Neutrophil (primary cell): Measurements from ENCODE around the gene TDP1.

Source experiments
- H3K27ac ChIP-seq: fragments of 200-600 bp; sonication (generic); 2 replicates; pipeline ENCODE4 v1.5.1; 2016; ENCODE audit warnings: mild to moderate bottlenecking, moderate library complexity
- H3K27me3 ChIP-seq: fragments of 200-600 bp; sonication (generic); 2 replicates; pipeline ENCODE4 v1.6.0; 2016; ENCODE audit warnings: mild to moderate bottlenecking
- H3K36me3 ChIP-seq: fragments of 200-600 bp; sonication (generic); 2 replicates; pipeline ENCODE4 v1.5.1; 2017
- H3K4me1 ChIP-seq, 2 experiments: fragments of 200-600 bp in 1 of 2; sonication (generic) in 1 of 2; 1 replicate in 1 of 2; 2 replicates in 1 of 2; pipeline versions ENCODE4 v1.5.1 to v1.6.1; 2013 to 2016; ENCODE audit warnings: low read depth in 1 of 2, low read length in 1 of 2, mild to moderate bottlenecking in 1 of 2, moderate library complexity in 1 of 2; ENCODE audit not compliant: control insufficient read depth in 1 of 2, insufficient read depth in 1 of 2
- H3K4me3 ChIP-seq, 2 experiments: fragments of 200-600 bp in 1 of 2; sonication (generic) in 1 of 2; 1 replicate in 1 of 2; 2 replicates in 1 of 2; pipeline ENCODE4 v1.5.1; 2013 to 2016; ENCODE audit warnings: low read depth in 1 of 2, low read length in 1 of 2, mild to moderate bottlenecking in 1 of 2, moderate library complexity in 1 of 2
- H3K9me3 ChIP-seq: fragments of 200-600 bp; sonication (generic); 2 replicates; pipeline ENCODE4 v1.5.1; 2016
- CTCF ChIP-seq: fragments of 200-600 bp; sonication (generic); IDR thresholded peaks from 2 replicates; pipeline ENCODE4 v1.5.1; 2016; ENCODE audit warnings: antibody characterized with exemption

The TDP1 gene

GRCh38 chr14:90093942-90094595 is 138.3 kb downstream of the TDP1 start:
- no peaks in the 10 kb centered on the region for H3K36me3 ChIP-seq
- H3K27ac ChIP-seq: no peak overlapping the region
- H3K9me3 ChIP-seq: no peaks in the 10 kb centered on the region
- TF ChIP-seq CTCF: no peak
- H3K27me3 ChIP-seq: peaks cover 19% of the 10 kb centered on the region
- H3K4me1 ChIP-seq: peaks cover 0 to 2% of the 10 kb centered on the region in 2 experiments
- H3K4me3 ChIP-seq: no peak overlapping the region
